ENCODE results near the gene ARID2. TPM values are rescaled to one million over a fixed set of nuclear protein-coding genes. Genes with fewer than 3 reads are reported as not detected.
A peak's percentile ranks its signal among the peaks of the same experiment; 100 is the strongest.

The ARID2 gene
- total RNA-seq, 2 donors from 2014 or later: 29.6 TPM

GRCh38 chr12:45853550-45853949 lies 124.0 kb downstream of the ARID2 start:
- Mint-ChIP-seq H3K9me3 (no peaks in the 10 kb centered on the region), H3K36me3 (ENCODE audit: insufficient read depth in 2 of 2) (peaks cover 13 to 24% of the 10 kb centered on the region in 2 donors), H3K27ac (no peak overlapping the region), H3K27me3 (ENCODE audit: low read depth) (no peaks in the 10 kb centered on the region), H3K4me3 (no peak overlapping the region), H3K4me1 (ENCODE audit: low read depth) (no peaks in the 10 kb centered on the region)
- ATAC-seq (replicated peaks in 1 of 2): no peak
- no peak for DNase-seq

GRCh38 chr12:45863332-45863731 lies 133.8 kb downstream of the ARID2 start:
- DNase-seq (no peak), ATAC-seq (replicated peaks in 1 of 2) (no peak)
- Mint-ChIP-seq H3K27ac (no peak overlapping the region), H3K9me3 (no peaks in the 10 kb centered on the region), H3K36me3 (ENCODE audit: insufficient read depth in 2 of 2) (peaks cover 2 to 17% of the 10 kb centered on the region in 2 donors), H3K4me1 (ENCODE audit: low read depth) (peaks cover 4% of the 10 kb centered on the region), H3K4me3 (no peak overlapping the region), H3K27me3 (ENCODE audit: low read depth) (no peaks in the 10 kb centered on the region)

DNA sequence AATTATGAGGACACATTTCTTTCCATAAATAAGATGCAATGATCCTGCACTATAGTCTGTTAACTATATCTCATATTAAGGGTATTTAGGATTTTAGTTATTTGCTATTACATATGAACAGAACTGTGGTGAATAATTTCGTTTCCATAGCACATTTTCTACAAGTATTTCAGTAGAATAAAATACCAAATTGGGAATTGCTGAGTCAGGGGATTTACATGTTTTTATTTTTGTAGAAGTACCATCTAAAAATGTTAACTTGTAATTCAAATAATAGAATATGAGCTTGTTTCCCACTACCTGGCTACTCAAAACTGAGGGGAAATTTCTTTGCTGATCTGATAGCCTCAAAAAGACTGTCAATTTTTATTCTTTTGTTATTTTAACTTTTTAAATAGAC lies 136.8 kb downstream of the ARID2 start:
- H3K9me3 Mint-ChIP-seq: no peaks in the 10 kb centered on the region
- H3K27ac Mint-ChIP-seq: no peak overlapping the region
- peaks cover 4% of the 10 kb centered on the region for H3K4me1 Mint-ChIP-seq (ENCODE audit: low read depth)
- ATAC-seq (replicated peaks in 1 of 2) (no peak), DNase-seq (no peak)
- H3K4me3 Mint-ChIP-seq: no peak overlapping the region
- H3K27me3 Mint-ChIP-seq (ENCODE audit: low read depth): no peaks in the 10 kb centered on the region
- H3K36me3 Mint-ChIP-seq (ENCODE audit: insufficient read depth in 2 of 2): peaks cover 2 to 20% of the 10 kb centered on the region in 2 donors

DNA sequence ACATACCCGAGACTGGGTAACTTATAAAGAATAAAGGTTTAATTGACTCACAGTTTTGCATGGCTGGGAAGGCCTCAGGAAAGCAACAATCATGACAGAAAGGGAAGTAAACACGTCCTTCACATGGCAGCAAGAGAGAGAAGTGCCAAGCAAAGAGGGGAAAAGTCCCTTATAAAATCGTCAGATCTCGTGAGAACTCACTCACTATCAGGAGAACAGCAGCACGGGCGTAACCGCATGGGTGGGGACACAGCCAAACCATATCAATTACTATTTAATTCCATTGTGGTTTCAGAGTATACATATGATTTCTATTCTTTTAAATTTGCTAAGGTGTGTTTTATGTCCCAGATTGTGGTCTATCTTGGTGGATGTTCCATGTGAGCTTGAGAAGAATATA lies 142.9 kb downstream of the ARID2 start:
- DNase-seq: no peak
- H3K27me3 Mint-ChIP-seq (ENCODE audit: low read depth): no peaks in the 10 kb centered on the region
- H3K27ac Mint-ChIP-seq: peak overlapping the region; percentile 82
- no peak overlapping the region for H3K4me3 Mint-ChIP-seq
- peaks cover 7% of the 10 kb centered on the region for H3K4me1 Mint-ChIP-seq (ENCODE audit: low read depth)
- no peaks in the 10 kb centered on the region for H3K9me3 Mint-ChIP-seq
- H3K36me3 Mint-ChIP-seq (ENCODE audit: insufficient read depth in 2 of 2): peaks cover 12 to 25% of the 10 kb centered on the region in 2 donors
- ATAC-seq (replicated peaks in 1 of 2): no peak

DNA sequence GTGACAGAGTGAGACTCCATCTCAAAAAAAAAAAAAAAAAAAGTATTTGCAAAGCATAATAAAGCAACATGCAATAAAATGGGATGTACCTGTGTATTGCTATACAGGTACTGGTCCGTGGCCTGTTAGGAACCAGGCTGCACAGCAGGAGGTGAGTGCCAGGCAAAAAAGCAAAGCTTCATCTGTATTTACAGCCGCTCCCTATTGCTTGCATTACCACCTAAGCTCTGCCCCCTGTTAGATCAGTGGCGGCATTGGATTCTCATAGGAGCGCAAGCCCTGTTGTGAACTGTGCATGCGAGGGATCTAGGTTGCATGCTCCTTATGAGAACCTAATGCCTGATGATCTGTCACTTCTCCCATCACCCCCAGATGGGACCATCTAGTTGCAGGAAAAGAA lies 147.6 kb downstream of the ARID2 start:
- no peaks in the 10 kb centered on the region for H3K27me3 Mint-ChIP-seq (ENCODE audit: low read depth)
- no peaks in the 10 kb centered on the region for H3K9me3 Mint-ChIP-seq
- no peak for DNase-seq
- no peak for ATAC-seq (replicated peaks in 1 of 2)
- H3K36me3 Mint-ChIP-seq (ENCODE audit: insufficient read depth in 2 of 2): peaks cover 18 to 23% of the 10 kb centered on the region in 2 donors
- no peak overlapping the region for H3K4me3 Mint-ChIP-seq
- H3K27ac Mint-ChIP-seq: no peak overlapping the region
- peaks cover 25% of the 10 kb centered on the region for H3K4me1 Mint-ChIP-seq (ENCODE audit: low read depth)

DNA sequence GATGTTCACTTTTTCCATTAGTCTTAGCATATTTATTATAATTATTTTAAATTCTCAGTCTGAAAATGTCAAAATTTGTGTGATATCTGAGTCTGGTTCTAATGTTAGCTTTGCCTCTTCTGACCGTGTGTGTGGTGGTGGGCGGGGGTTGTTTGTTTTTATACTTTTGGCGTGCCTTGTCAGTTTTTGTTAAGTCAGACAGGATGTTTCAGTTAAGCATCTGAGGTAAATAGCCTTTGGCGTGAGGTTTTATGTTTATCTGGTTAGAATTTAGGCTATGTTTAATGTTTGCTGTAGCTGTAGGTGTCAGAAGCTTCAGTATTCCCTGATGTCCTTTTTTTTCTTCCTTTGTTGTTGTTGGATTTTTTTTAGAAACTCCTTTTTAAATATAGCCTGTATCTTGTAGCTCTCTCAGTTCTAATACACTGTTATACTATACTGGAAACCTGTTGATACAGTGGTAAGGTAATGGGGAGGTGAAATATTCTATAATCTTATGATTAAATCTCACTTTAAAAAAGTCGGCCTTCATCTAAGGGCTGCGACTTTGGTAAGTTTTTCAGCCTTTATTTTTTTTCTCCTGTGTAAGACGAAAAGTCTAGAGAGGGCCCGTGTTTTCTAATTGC lies 149.2 kb downstream of the ARID2 start:
- Mint-ChIP-seq H3K9me3 (peaks cover 0 to 2% of the 10 kb centered on the region in 2 donors), H3K4me3 (peak overlapping the region in 1 of 2 donors; percentile 74), H3K27ac (peak overlapping the region; percentile 67), H3K4me1 (ENCODE audit: low read depth) (peaks cover 25% of the 10 kb centered on the region), H3K27me3 (ENCODE audit: low read depth) (no peaks in the 10 kb centered on the region), H3K36me3 (ENCODE audit: insufficient read depth in 2 of 2) (peaks cover 11 to 21% of the 10 kb centered on the region in 2 donors)
- peak in 1 of 2 donors; percentile 70 for ATAC-seq (replicated peaks in 1 of 2)
- DNase-seq: peak in 1 of 2 donors; percentile 18

- H3K27me3 Mint-ChIP-seq (ENCODE audit: low read depth): no peaks in the 10 kb centered on the region
- H3K9me3 Mint-ChIP-seq: peaks cover 0 to 2% of the 10 kb centered on the region in 2 donors
- H3K27ac Mint-ChIP-seq: peak overlapping the region; percentile 67
- H3K36me3 Mint-ChIP-seq (ENCODE audit: insufficient read depth in 2 of 2): peaks cover 12 to 22% of the 10 kb centered on the region in 2 donors
- no peak for ATAC-seq (replicated peaks in 1 of 2)
- peak overlapping the region in 1 of 2 donors; percentile 74 for H3K4me3 Mint-ChIP-seq
- DNase-seq: no peak
- peaks cover 25% of the 10 kb centered on the region for H3K4me1 Mint-ChIP-seq (ENCODE audit: low read depth)
Measured at GRCh38 chr12:45879363-45879895, 149.9 kb downstream of the ARID2 start.

- no peak overlapping the region for H3K4me3 Mint-ChIP-seq
- no peak for ATAC-seq (replicated peaks in 1 of 2)
- H3K27ac Mint-ChIP-seq: no peak overlapping the region
- peaks cover 16 to 24% of the 10 kb centered on the region in 2 donors for H3K36me3 Mint-ChIP-seq (ENCODE audit: insufficient read depth in 2 of 2)
- no peaks in the 10 kb centered on the region for H3K27me3 Mint-ChIP-seq (ENCODE audit: low read depth)
- H3K9me3 Mint-ChIP-seq: peaks cover 0 to 4% of the 10 kb centered on the region in 2 donors
- DNase-seq: no peak
- peaks cover 25% of the 10 kb centered on the region for H3K4me1 Mint-ChIP-seq (ENCODE audit: low read depth)
Measured at GRCh38 chr12:45880533-45880932, 151.0 kb downstream of the ARID2 start.

DNA sequence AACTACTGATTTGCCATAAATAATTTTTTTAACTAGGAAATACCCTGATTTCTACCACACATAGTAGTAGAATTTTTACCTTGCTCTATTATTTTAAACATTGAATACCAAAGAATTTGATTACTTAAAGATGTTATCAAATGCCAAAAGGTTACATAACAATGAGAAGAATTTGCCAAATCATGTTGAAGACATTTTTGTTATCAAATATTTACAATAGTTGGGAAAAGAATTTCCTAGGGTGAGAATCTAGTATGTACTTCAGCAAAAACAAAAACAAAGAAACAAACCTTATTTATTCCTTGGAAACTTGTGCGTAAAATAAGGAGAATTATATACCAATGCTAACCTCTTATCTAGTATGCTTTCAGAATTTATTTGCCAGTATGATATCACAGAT lies 153.7 kb downstream of the ARID2 start:
- H3K27ac Mint-ChIP-seq: no peak overlapping the region
- H3K4me1 Mint-ChIP-seq (ENCODE audit: low read depth): peaks cover 13% of the 10 kb centered on the region
- H3K27me3 Mint-ChIP-seq (ENCODE audit: low read depth): no peaks in the 10 kb centered on the region
- ATAC-seq (replicated peaks in 1 of 2) (no peak), DNase-seq (no peak)
- no peak overlapping the region for H3K4me3 Mint-ChIP-seq
- peaks cover 19 to 30% of the 10 kb centered on the region in 2 donors for H3K36me3 Mint-ChIP-seq (ENCODE audit: insufficient read depth in 2 of 2)
- H3K9me3 Mint-ChIP-seq: peaks cover 0 to 6% of the 10 kb centered on the region in 2 donors

GRCh38 chr12:45886685-45887084 lies 157.2 kb downstream of the ARID2 start:
- DNase-seq (no peak), ATAC-seq (replicated peaks in 1 of 2) (no peak)
- H3K9me3 Mint-ChIP-seq: peaks cover 0 to 6% of the 10 kb centered on the region in 2 donors
- H3K4me1 Mint-ChIP-seq (ENCODE audit: low read depth): peaks cover 7% of the 10 kb centered on the region
- no peak overlapping the region for H3K4me3 Mint-ChIP-seq
- no peak overlapping the region for H3K27ac Mint-ChIP-seq
- H3K36me3 Mint-ChIP-seq (ENCODE audit: insufficient read depth in 2 of 2): peaks cover 15 to 27% of the 10 kb centered on the region in 2 donors
- H3K27me3 Mint-ChIP-seq (ENCODE audit: low read depth): no peaks in the 10 kb centered on the region

- Mint-ChIP-seq H3K9me3 (peaks cover 0 to 6% of the 10 kb centered on the region in 2 donors), H3K4me1 (ENCODE audit: low read depth) (peaks cover 12% of the 10 kb centered on the region), H3K36me3 (ENCODE audit: insufficient read depth in 2 of 2) (peaks cover 15 to 22% of the 10 kb centered on the region in 2 donors), H3K4me3 (no peak overlapping the region), H3K27ac (peak overlapping the region; percentile 33), H3K27me3 (ENCODE audit: low read depth) (no peaks in the 10 kb centered on the region)
- DNase-seq: no peak
- ATAC-seq (replicated peaks in 1 of 2): no peak
Measured at GRCh38 chr12:45887544-45887943, 158.0 kb downstream of the ARID2 start.

DNA sequence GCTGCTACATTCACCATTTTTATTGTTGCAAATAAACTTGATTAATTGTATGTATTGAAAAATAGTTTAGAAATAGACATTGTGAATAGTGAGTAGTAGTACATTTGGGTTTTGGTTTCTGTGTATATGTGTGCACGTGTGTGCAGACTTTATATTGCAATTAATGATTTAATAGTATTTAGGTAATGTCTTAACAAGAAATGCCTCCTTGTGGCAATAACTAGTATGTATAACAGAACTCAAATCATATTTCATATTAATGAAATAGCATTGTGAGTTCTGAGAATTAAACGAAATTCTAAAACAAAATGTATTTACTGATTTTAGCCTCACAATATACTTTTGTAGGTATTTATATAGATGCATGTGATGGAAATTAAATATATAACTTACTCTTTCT lies 160.8 kb downstream of the ARID2 start:
- no peak overlapping the region for H3K4me3 Mint-ChIP-seq
- H3K36me3 Mint-ChIP-seq (ENCODE audit: insufficient read depth in 2 of 2): peaks cover 14 to 24% of the 10 kb centered on the region in 2 donors
- peaks cover 12% of the 10 kb centered on the region for H3K4me1 Mint-ChIP-seq (ENCODE audit: low read depth)
- DNase-seq (no peak), ATAC-seq (replicated peaks in 1 of 2) (no peak)
- no peaks in the 10 kb centered on the region for H3K27me3 Mint-ChIP-seq (ENCODE audit: low read depth)
- no peak overlapping the region for H3K27ac Mint-ChIP-seq
- peaks cover 0 to 2% of the 10 kb centered on the region in 2 donors for H3K9me3 Mint-ChIP-seq

DNA sequence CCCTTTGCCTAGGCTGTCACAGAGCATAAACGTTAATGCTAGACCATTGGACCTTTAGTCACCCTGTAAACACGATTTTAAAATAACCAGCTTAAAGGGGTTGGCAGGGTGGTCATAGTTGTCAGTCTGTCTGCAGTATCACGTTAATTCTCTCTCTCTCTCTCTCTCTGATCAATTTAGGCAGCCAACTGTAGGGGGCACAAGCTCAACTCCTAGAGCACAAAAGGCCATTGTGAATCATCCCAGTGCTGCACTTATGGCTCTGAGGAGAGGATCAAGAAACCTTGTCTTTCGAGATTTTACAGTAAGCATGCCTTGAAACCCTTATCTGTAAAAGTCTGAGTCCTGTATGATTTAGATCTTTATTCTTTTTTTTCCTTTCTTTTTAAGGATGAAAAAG lies 163.7 kb downstream of the ARID2 start:
- no peak for ATAC-seq (replicated peaks in 1 of 2)

GRCh38 chr12:45895961-45896360 lies 166.5 kb downstream of the ARID2 start:
- H3K4me1 Mint-ChIP-seq (ENCODE audit: low read depth): peaks cover 12% of the 10 kb centered on the region
- H3K27ac Mint-ChIP-seq: no peak overlapping the region
- ATAC-seq (replicated peaks in 1 of 2) (no peak), DNase-seq (no peak)
- no peaks in the 10 kb centered on the region for H3K27me3 Mint-ChIP-seq (ENCODE audit: low read depth)
- peaks cover 9 to 42% of the 10 kb centered on the region in 2 donors for H3K36me3 Mint-ChIP-seq (ENCODE audit: insufficient read depth in 2 of 2)
- H3K4me3 Mint-ChIP-seq: no peak overlapping the region
- H3K9me3 Mint-ChIP-seq: peaks cover 0 to 1% of the 10 kb centered on the region in 2 donors

More for the DNA sequence above, 163.7 kb downstream of the ARID2 start:
- H3K4me3 Mint-ChIP-seq: no peak overlapping the region
- peaks cover 0 to 1% of the 10 kb centered on the region in 2 donors for H3K9me3 Mint-ChIP-seq
- H3K27me3 Mint-ChIP-seq (ENCODE audit: low read depth): no peaks in the 10 kb centered on the region
- H3K27ac Mint-ChIP-seq: peak overlapping the region; percentile 88
- no peak for DNase-seq
- peaks cover 12% of the 10 kb centered on the region for H3K4me1 Mint-ChIP-seq (ENCODE audit: low read depth)
- peaks cover 8 to 29% of the 10 kb centered on the region in 2 donors for H3K36me3 Mint-ChIP-seq (ENCODE audit: insufficient read depth in 2 of 2)

All from activated T-cell treated with anti-CD3 and anti-CD28 coated beads, Interleukin-2, amount 50 U/mL, for 72 hours (primary cell).